Measurements from ENCODE around the gene NHERF2. TPM values are rescaled to one million over a fixed set of nuclear protein-coding genes. Genes with fewer than 3 reads are reported as not detected.

The NHERF2 gene
- total RNA-seq, 2 experiments from 2014 or later = 2.8 to 3.0 TPM

DNA sequence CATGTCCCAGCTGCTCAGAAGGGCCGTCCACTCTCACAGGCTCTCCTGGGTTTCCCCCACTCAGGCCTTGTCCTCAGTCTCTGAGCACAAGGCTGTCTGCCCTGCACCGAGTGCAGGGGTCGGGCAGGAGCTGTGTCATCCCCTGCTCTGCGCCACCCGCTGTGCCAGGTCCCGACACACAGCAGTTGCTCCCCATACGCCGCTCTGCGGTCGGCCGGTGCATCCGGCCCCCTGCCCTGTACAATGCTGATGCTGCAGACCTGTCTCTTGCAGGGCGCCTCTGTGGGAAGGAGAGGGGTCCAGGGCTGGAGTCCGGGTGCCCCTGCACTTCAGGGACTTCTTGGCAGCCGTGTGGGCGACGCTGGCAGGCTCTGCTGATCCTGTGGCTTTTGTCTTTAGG is 27.2 kb downstream of the NHERF2 start:
- intact Hi-C loops (cut with micrococcal nuclease) = no loop called here
- ATAC-seq (no peak), DNase-seq (no peak)
- no peaks in the 10 kb centered on the region for H3K27me3 Mint-ChIP-seq
- ChIA-PET CTCF (no interaction called here), POLR2A (interaction anchor here (1.0 kb wide), 1 partner anchor 101 kb away, joined by 3 read pairs; no protein-coding TSS in a partner anchor)
- no peaks in the 10 kb centered on the region for H3K9me3 Mint-ChIP-seq
- peaks cover 6% of the 10 kb centered on the region for H3K36me3 Mint-ChIP-seq (ENCODE audit: low read depth)
- no peak for TF ChIP-seq CTCF (IDR thresholded peaks at IDR 0.05)
- peaks cover 7% of the 10 kb centered on the region for H3K4me1 Mint-ChIP-seq (ENCODE audit: low read depth)
- no peak overlapping the region for H3K27ac Mint-ChIP-seq
- H3K4me3 Mint-ChIP-seq = no peak overlapping the region

- peaks cover 6% of the 10 kb centered on the region for H3K36me3 Mint-ChIP-seq (ENCODE audit: low read depth)
- DNase-seq (no peak), ATAC-seq (no peak)
- H3K9me3 Mint-ChIP-seq = no peaks in the 10 kb centered on the region
- peaks cover 3% of the 10 kb centered on the region for H3K4me1 Mint-ChIP-seq (ENCODE audit: low read depth)
- no peak overlapping the region for H3K4me3 Mint-ChIP-seq
- ChIA-PET CTCF (interaction anchor here (2.2 kb wide), 1 partner anchor 32 kb away, joined by 9 read pairs; no protein-coding TSS in a partner anchor), POLR2A (no interaction called here)
- intact Hi-C loops (cut with micrococcal nuclease) = no loop called here
- no peak for TF ChIP-seq CTCF (IDR thresholded peaks at IDR 0.05)
- H3K27ac Mint-ChIP-seq = no peak overlapping the region
- H3K27me3 Mint-ChIP-seq = no peaks in the 10 kb centered on the region
These were observed 28.0 kb downstream of the NHERF2 start for GRCh38 chr16:2054543-2055245.

DNA sequence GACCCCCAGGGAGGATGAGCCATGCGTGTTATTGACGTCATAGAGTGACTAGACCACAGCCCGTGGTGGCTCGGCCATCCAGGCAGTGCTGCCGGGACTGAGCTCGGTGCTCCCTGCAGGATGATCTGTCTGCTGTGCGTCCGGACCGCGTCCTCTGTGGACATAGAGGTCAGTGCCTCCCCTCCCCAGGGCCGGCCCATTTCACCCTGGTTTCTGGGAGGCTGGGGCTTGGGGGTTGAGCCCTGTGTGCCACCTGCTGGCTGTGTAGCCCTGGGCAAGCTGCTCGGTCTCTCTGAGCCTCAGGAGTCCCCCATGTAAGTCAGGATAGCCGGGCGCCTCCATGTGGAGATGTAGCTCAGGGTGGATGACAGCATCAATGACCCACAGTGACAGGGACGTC is 29.4 kb downstream of the NHERF2 start:
- no peak overlapping the region for H3K27ac Mint-ChIP-seq
- CTCF ChIA-PET = interaction anchor here (1.2 to 2.2 kb wide), 3 partner anchors 9 to 34 kb away, joined by 3 to 9 read pairs (median 4); partner anchors contain the start of genes NTHL1 and TSC2
- POLR2A ChIA-PET = interaction anchor here (0.9 kb wide), 1 partner anchor 17 kb away, joined by 4 read pairs; no protein-coding TSS in a partner anchor

GRCh38 chr16:2056681-2057407 is 30.1 kb downstream of the NHERF2 start:
- peak; percentile 47 for ATAC-seq
- no peaks in the 10 kb centered on the region for H3K9me3 Mint-ChIP-seq
- no peaks in the 10 kb centered on the region for H3K27me3 Mint-ChIP-seq
- ChIA-PET POLR2A (interaction anchor here (0.7 to 0.9 kb wide), 2 partner anchors 17 to 588 kb away, joined by 3 to 4 read pairs; no protein-coding TSS in a partner anchor), CTCF (interaction anchor here (1.2 to 2.2 kb wide), 4 partner anchors 10 to 84 kb away, joined by 3 to 9 read pairs (median 5); partner anchors contain the start of genes NTHL1 and TSC2)
- no peak overlapping the region for H3K4me3 Mint-ChIP-seq
- intact Hi-C loops (cut with micrococcal nuclease) = no loop called here
- no peak for TF ChIP-seq CTCF (IDR thresholded peaks at IDR 0.05)
- H3K4me1 Mint-ChIP-seq (ENCODE audit: low read depth) = no peaks in the 10 kb centered on the region
- no peak overlapping the region for H3K27ac Mint-ChIP-seq
- H3K36me3 Mint-ChIP-seq (ENCODE audit: low read depth) = peaks cover 6% of the 10 kb centered on the region
- peak; percentile 15 for DNase-seq

More for the DNA sequence above, 29.4 kb downstream of the NHERF2 start:
- Mint-ChIP-seq H3K4me1 (ENCODE audit: low read depth) (no peaks in the 10 kb centered on the region), H3K27me3 (no peaks in the 10 kb centered on the region), H3K36me3 (ENCODE audit: low read depth) (peaks cover 6% of the 10 kb centered on the region), H3K9me3 (no peaks in the 10 kb centered on the region), H3K4me3 (no peak overlapping the region)
- DNase-seq = no peak
- TF ChIP-seq CTCF (IDR thresholded peaks at IDR 0.05) = no peak
- intact Hi-C loops (cut with micrococcal nuclease) = no loop called here
- ATAC-seq = peak; percentile 27

Data from activated CD8-positive, alpha-beta T cell treated with anti-CD3 and anti-CD28 coated beads for 36 hours (primary cell).